DND-41 (cell line): ENCODE measurements around the gene ASCC2.

Experiments used
- ATAC-seq: fragments of 200-7000 bp; cut with Tn5 transposase; 3 replicates; pipeline ENCODE4 v1.9.1; 2021; ENCODE audit warnings: low read depth; ENCODE audit not compliant: insufficient read depth
- DNase-seq: peaks from one replicate; pipeline ENCODE4 v3.0.0-alpha.2; 2020
- H2AFZ ChIP-seq: 2 replicates; pipeline ENCODE4 v1.6.0; 2012; ENCODE audit warnings: low read depth, low read length
- H3K27ac ChIP-seq: 2 replicates; pipeline ENCODE4 v1.5.1; 2012; ENCODE audit warnings: low read length, inconsistent platforms
- H3K27me3 ChIP-seq: fragments of 200-600 bp; sonication (generic); 2 replicates; pipeline ENCODE4 v1.6.0; 2012; ENCODE audit warnings: low read length, mild to moderate bottlenecking, inconsistent platforms; ENCODE audit not compliant: insufficient read depth, poor library complexity
- H3K36me3 ChIP-seq: 2 replicates; pipeline ENCODE4 v1.5.1; 2012; ENCODE audit warnings: low read length, inconsistent platforms; ENCODE audit not compliant: insufficient read depth
- H3K4me1 ChIP-seq: 2 replicates; pipeline ENCODE4 v1.5.1; 2012; ENCODE audit warnings: mild to moderate bottlenecking, low read length; ENCODE audit not compliant: insufficient read depth
- H3K4me2 ChIP-seq: 2 replicates; pipeline ENCODE4 v1.6.0; 2012; ENCODE audit warnings: mild to moderate bottlenecking, moderate library complexity, low read length, inconsistent platforms; ENCODE audit not compliant: insufficient read depth
- H3K4me3 ChIP-seq, 2 experiments: fragments of 200-600 bp in 1 of 2; shearing (Covaris generic) in 1 of 2; 2 replicates each; pipeline ENCODE4 v1.5.1; 2012 to 2016; ENCODE audit warnings: inconsistent platforms in 2 of 2, low read length in 2 of 2, mild to moderate bottlenecking in 2 of 2, low read depth in 1 of 2, moderate library complexity in 1 of 2
- H3K79me2 ChIP-seq: 2 replicates; pipeline ENCODE4 v1.6.0; 2012; ENCODE audit warnings: low read length, inconsistent platforms; ENCODE audit not compliant: insufficient read depth
- H3K9ac ChIP-seq: 2 replicates; pipeline ENCODE4 v1.6.0; 2012; ENCODE audit warnings: low read depth, mild to moderate bottlenecking, inconsistent platforms, low read length, moderate library complexity
- H3K9me3 ChIP-seq: 2 replicates; pipeline ENCODE4 v1.5.1; 2012; ENCODE audit warnings: low read length, moderate library complexity, mild to moderate bottlenecking, inconsistent platforms; ENCODE audit not compliant: insufficient read depth, severe bottlenecking
- H4K20me1 ChIP-seq: 2 replicates; pipeline ENCODE4 v1.6.0; 2012; ENCODE audit warnings: low read length; ENCODE audit not compliant: insufficient read depth
- CTCF ChIP-seq: IDR thresholded peaks from 2 replicates; pipeline ENCODE4 v1.5.1; 2012; ENCODE audit warnings: borderline replicate concordance, low read length, moderate library complexity, mild to moderate bottlenecking; ENCODE audit not compliant: poor library complexity, severe bottlenecking; ENCODE audit errors: extremely low read depth
- EZH2 ChIP-seq: IDR thresholded peaks from 3 replicates; pipeline ENCODE4 v1.6.1; 2012; ENCODE audit warnings: borderline replicate concordance, low read depth, mild to moderate bottlenecking, moderate library complexity, low read length, inconsistent platforms; ENCODE audit not compliant: severe bottlenecking

Gene ASCC2

GRCh38 chr22:29788339-29789279, 49.5 kb downstream of the ASCC2 start:
- no peak overlapping the region for H3K4me3 ChIP-seq
- H3K4me2 ChIP-seq, result no peak overlapping the region
- no peaks in the 10 kb centered on the region for H3K27me3 ChIP-seq
- H3K79me2 ChIP-seq, result no peaks in the 10 kb centered on the region
- H4K20me1 ChIP-seq, result 0 out of 2 replicates have a peak, but pooled peaks cover 3% of the 10 kb centered on the region
- H3K27ac ChIP-seq, result no peak overlapping the region
- H3K36me3 ChIP-seq, result peaks cover 63% of the 10 kb centered on the region
- ATAC-seq (no peak), DNase-seq (no peak)
- TF ChIP-seq EZH2 (no peak), CTCF (no peak)
- H2AFZ ChIP-seq, result no peak overlapping the region
- H3K9me3 ChIP-seq, result no peaks in the 10 kb centered on the region
- H3K9ac ChIP-seq, result no peak overlapping the region
- no peaks in the 10 kb centered on the region for H3K4me1 ChIP-seq

- Histone ChIP-seq H3K27me3 (no peaks in the 10 kb centered on the region), H3K9ac (no peak overlapping the region), H3K27ac (no peak overlapping the region), H3K36me3 (peaks cover 51% of the 10 kb centered on the region), H3K9me3 (no peaks in the 10 kb centered on the region), H3K4me1 (no peaks in the 10 kb centered on the region), H3K79me2 (no peaks in the 10 kb centered on the region), H2AFZ (no peak overlapping the region), H4K20me1 (0 out of 2 replicates have a peak, but pooled peaks cover 3% of the 10 kb centered on the region), H3K4me2 (no peak overlapping the region), H3K4me3 (no peak overlapping the region)
- no peak for DNase-seq
- TF ChIP-seq CTCF (no peak), EZH2 (no peak)
- ATAC-seq, result no peak
Measured at GRCh38 chr22:29787371-29787980, 50.6 kb downstream of the ASCC2 start.

DNA sequence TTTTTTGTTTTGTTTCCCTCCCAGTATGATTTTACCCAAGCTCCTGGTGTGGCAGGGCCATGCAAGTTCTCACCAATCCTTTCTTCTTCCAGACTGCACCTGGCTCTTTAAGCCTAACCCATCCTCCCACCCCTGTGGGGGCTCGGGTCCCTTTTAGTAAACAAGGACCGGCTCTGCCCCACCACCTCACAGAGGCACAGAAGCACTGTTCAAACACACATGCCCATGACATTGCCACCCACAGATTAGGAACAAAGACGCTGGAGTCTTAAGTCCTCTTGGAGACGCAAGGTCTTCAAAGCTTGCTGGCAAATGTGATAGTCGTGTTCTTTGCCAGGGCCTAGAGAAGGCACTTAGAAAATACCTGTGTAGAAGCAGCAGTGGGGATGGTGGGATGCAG, 52.0 kb downstream of the ASCC2 start:
- no peak for ATAC-seq
- Histone ChIP-seq H2AFZ (no peak overlapping the region), H3K36me3 (peaks cover 38% of the 10 kb centered on the region), H3K27me3 (no peaks in the 10 kb centered on the region), H3K4me1 (no peaks in the 10 kb centered on the region), H3K79me2 (no peaks in the 10 kb centered on the region), H3K9me3 (no peaks in the 10 kb centered on the region), H3K27ac (no peak overlapping the region), H4K20me1 (0 out of 2 replicates have a peak, but pooled peaks cover 3% of the 10 kb centered on the region), H3K9ac (no peak overlapping the region), H3K4me2 (no peak overlapping the region), H3K4me3 (no peak overlapping the region)
- TF ChIP-seq EZH2 (no peak), CTCF (no peak)
- no peak for DNase-seq
